ENCODE data around the gene ZNF286A.

DNA sequence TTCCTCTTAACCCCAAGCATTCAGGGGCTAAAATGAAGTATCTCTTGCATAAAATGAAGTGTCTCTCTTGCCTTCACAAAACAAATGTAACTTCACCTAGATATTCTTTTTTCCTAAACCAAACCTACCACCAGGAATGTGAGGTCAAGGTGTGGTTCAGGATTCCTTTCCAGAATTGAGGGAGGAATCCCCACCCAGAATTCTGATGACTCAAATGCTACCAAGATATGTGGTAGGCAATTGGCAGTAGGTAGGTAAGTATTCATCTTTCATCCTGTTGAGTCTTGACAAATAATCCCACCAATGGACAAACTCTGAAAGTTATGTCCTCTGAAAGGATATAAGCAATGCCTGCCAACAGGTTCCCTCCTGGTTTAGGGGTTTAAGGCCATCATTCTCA lies 41.7 kb upstream of the ZNF286A start:
- TF ChIP-seq, protein P1, sequence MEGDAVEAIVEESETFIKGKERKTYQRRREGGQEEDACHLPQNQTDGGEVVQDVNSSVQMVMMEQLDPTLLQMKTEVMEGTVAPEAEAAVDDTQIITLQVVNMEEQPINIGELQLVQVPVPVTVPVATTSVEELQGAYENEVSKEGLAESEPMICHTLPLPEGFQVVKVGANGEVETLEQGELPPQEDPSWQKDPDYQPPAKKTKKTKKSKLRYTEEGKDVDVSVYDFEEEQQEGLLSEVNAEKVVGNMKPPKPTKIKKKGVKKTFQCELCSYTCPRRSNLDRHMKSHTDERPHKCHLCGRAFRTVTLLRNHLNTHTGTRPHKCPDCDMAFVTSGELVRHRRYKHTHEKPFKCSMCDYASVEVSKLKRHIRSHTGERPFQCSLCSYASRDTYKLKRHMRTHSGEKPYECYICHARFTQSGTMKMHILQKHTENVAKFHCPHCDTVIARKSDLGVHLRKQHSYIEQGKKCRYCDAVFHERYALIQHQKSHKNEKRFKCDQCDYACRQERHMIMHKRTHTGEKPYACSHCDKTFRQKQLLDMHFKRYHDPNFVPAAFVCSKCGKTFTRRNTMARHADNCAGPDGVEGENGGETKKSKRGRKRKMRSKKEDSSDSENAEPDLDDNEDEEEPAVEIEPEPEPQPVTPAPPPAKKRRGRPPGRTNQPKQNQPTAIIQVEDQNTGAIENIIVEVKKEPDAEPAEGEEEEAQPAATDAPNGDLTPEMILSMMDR (IDR thresholded peaks at IDR 0.05) = no peak
- no peak for TF ChIP-seq POLR2A (IDR thresholded peaks at IDR 0.05)
